Breast epithelium (tissue), 3 donors: ENCODE data around the gene PLEKHA8.

ENCODE experiments used
- POLR2AphosphoS5 ChIP-seq, 3 donors: sonication (generic); formaldehyde crosslinking; IDR thresholded peaks; one replicate each; pipeline ENCODE4 v1.6.1; 2017; ENCODE audit warnings: antibody characterized with exemption in 3 of 3
- TF ChIP-seq, protein P1 (sequence below), 3 donors: fragments of 450-650 bp; IDR thresholded peaks; one replicate each; pipeline ENCODE4 v1.5.1; 2016 to 2017; ENCODE audit warnings: antibody characterized with exemption in 3 of 3, mild to moderate bottlenecking in 3 of 3, moderate library complexity in 3 of 3

DNA sequence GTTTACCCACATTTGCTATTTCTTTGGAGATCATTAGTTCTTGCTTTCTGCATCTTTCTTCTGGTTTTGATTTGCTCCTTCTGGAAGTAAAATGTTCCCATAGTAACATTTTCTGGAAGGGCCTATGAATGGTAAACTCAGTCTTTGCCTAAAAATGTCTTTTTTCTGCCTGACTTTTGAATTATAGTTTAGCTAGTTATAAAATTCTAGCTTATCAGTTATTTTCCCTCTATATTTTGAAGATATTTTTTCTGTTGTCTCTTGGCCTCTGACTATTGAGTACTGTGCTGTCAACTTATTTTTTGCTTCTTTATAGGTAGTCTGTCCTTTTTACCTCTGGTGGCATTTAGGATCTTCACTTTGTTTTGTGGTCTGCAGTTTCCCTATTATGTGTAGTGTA is 84.9 kb downstream of the PLEKHA8 start:
- TF ChIP-seq, protein P1, sequence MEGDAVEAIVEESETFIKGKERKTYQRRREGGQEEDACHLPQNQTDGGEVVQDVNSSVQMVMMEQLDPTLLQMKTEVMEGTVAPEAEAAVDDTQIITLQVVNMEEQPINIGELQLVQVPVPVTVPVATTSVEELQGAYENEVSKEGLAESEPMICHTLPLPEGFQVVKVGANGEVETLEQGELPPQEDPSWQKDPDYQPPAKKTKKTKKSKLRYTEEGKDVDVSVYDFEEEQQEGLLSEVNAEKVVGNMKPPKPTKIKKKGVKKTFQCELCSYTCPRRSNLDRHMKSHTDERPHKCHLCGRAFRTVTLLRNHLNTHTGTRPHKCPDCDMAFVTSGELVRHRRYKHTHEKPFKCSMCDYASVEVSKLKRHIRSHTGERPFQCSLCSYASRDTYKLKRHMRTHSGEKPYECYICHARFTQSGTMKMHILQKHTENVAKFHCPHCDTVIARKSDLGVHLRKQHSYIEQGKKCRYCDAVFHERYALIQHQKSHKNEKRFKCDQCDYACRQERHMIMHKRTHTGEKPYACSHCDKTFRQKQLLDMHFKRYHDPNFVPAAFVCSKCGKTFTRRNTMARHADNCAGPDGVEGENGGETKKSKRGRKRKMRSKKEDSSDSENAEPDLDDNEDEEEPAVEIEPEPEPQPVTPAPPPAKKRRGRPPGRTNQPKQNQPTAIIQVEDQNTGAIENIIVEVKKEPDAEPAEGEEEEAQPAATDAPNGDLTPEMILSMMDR (IDR thresholded peaks at IDR 0.05): no peak
- TF ChIP-seq POLR2AphosphoS5 (IDR thresholded peaks at IDR 0.05): no peak
